HG03571 (cell line): ENCODE measurements around the gene ZFYVE28.

Experiments
- ATAC-seq: cut with Tn5 transposase; IDR thresholded peaks from one replicate; pipeline ENCODE4 v1.9.1; 2021; ENCODE audit not compliant: unreplicated experiment

Gene ZFYVE28

GRCh38 chr4:2428496-2429213 is 10.2 kb upstream of the ZFYVE28 start:
- no peak for ATAC-seq

GRCh38 chr4:2427383-2428334 is 9.2 kb upstream of the ZFYVE28 start:
- ATAC-seq = no peak

GRCh38 chr4:2426711-2427275 is 8.3 kb upstream of the ZFYVE28 start:
- ATAC-seq = no peak

GRCh38 chr4:2426069-2426397 is 7.6 kb upstream of the ZFYVE28 start:
- ATAC-seq = no peak

- ATAC-seq = no peak
Observed at GRCh38 chr4:2425386-2426068, 7.1 kb upstream of the ZFYVE28 start.

- ATAC-seq = no peak
Observed at GRCh38 chr4:2424581-2424980, 6.1 kb upstream of the ZFYVE28 start.

- no peak for ATAC-seq
Observed at GRCh38 chr4:2423695-2424094, 5.2 kb upstream of the ZFYVE28 start.

GRCh38 chr4:2423066-2423465 is 4.6 kb upstream of the ZFYVE28 start:
- ATAC-seq = no peak

- no peak for ATAC-seq
Observed at GRCh38 chr4:2421928-2422327, 3.5 kb upstream of the ZFYVE28 start.

- ATAC-seq = no peak
Observed at GRCh38 chr4:2419814-2420213, 1.4 kb upstream of the ZFYVE28 start.

GRCh38 chr4:2418650-2419571 is 466 bp upstream of the ZFYVE28 start, which contains the start of gene CFAP99:
Gene CFAP99, plus strand, starts transcription at chr4:2418955.
- ATAC-seq = peak; percentile 83

GRCh38 chr4:2417226-2417764 is 1.1 kb downstream of the ZFYVE28 start:
- no peak for ATAC-seq

GRCh38 chr4:2416564-2417225 is 1.8 kb downstream of the ZFYVE28 start:
- ATAC-seq = no peak

GRCh38 chr4:2415881-2416563 is 2.4 kb downstream of the ZFYVE28 start:
- no peak for ATAC-seq

GRCh38 chr4:2415213-2415612 is 3.2 kb downstream of the ZFYVE28 start:
- no peak for ATAC-seq

- ATAC-seq = no peak
Observed at GRCh38 chr4:2413821-2414610, 4.4 kb downstream of the ZFYVE28 start.

- ATAC-seq = peak; percentile 47
Observed at GRCh38 chr4:2412885-2413716, 5.3 kb downstream of the ZFYVE28 start.
